Inferior parietal cortex (tissue), 1 donor: ENCODE data around the gene PCSK9.

Experiments used
- DNase-seq: peaks from one replicate; pipeline ENCODE4 v3.0.0-alpha.2; 2016; ENCODE audit errors: extremely low spot score

The PCSK9 gene

DNA sequence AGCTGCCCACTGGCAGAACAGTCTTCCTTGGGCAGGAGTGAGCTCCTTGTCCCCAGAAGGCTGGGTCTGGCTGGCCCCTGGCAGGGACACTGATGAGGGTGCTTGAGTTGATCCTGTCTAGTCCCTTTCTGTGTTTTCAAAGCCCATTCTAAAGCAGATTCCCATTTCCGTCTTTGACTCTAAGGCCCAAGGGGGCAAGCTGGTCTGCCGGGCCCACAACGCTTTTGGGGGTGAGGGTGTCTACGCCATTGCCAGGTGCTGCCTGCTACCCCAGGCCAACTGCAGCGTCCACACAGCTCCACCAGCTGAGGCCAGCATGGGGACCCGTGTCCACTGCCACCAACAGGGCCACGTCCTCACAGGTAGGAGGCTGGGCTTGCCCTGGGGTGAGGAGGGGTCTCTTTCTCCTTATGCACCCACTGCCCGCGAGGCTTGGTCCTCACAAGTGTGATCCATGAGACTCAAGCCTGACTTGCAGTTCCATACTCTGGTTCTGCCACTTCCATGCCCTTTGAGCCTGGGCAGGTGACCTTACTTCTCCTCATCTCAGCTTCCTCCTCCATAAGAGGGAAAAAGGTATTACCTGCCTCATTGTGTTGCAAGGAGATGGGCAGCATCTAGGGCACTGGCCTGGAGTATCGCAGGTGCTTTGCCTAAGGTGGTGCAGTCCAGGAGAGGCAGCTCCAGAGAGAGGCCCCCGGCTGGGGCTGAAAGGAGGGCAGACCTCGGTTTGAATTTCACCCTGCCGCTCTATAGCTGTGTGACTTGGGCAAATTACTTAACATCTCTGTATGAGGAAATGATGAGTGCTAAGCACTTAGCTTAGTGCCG lies 20.2 kb downstream of the PCSK9 start:
- DNase-seq: no peak

DNA sequence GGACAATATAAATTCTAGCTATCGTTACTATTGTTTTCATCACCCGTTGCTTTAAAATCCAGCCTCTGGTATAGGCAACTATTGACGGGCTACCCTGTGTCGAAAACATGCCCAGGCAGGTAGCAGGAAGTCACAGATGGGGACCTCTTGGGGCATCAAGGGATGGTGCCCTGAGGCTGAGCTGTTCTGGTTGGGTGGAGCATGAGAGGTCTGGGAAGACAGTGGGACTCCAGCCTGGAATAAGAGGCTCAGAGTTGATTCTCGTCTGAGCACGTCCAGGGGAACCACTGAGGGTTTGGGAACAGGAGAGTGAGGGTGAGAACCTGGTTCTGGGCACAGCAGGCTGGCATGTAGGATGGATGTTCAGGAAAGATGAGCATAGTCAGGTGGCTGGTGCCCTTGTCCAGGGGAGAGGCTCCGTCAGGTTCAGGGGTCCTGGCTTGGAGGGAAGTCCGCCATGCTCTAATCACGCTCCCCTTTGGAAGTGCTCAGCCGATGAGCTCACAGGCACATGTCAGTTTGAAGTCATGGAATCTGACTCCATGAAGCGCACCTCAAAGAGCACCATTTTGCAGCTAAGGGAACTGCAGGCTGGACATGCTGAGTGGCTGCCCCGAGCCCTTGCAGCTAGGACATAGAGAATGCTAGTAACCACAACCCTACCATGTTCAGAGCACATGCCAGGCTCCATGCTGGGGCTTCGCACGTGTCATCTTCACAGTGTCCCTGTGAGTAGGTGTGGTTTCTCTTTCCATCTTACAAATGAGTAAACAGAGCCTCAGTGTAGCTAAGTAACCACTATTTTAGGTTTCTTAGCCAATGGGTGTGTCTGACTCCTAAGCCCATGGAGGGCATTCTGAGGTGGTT lies 21.0 kb downstream of the PCSK9 start:
- no peak for DNase-seq

DNA sequence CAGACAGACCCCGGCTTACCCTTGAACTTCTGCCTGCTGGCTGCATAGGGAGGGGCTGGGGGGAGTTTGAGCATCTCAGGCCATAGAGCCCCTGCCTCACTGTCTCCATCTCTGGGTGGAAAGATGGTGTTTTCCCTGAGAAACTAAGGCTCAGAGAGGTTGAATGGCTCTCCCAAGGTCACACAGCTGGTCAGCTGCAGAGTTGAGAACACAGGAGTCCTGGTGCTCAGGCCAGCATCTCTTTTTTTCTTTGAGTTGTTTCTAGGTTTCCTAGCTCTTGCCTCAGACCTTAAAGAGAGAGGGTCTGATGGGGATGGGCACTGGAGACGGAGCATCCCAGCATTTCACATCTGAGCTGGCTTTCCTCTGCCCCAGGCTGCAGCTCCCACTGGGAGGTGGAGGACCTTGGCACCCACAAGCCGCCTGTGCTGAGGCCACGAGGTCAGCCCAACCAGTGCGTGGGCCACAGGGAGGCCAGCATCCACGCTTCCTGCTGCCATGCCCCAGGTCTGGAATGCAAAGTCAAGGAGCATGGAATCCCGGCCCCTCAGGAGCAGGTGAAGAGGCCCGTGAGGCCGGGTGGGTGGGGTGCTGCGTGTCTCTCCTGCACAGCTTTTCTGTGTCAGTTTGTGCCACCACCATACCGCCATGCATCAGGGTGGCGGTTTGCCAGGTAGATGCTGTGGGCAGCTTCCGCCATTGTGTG lies 21.8 kb downstream of the PCSK9 start:
- no peak for DNase-seq

DNA sequence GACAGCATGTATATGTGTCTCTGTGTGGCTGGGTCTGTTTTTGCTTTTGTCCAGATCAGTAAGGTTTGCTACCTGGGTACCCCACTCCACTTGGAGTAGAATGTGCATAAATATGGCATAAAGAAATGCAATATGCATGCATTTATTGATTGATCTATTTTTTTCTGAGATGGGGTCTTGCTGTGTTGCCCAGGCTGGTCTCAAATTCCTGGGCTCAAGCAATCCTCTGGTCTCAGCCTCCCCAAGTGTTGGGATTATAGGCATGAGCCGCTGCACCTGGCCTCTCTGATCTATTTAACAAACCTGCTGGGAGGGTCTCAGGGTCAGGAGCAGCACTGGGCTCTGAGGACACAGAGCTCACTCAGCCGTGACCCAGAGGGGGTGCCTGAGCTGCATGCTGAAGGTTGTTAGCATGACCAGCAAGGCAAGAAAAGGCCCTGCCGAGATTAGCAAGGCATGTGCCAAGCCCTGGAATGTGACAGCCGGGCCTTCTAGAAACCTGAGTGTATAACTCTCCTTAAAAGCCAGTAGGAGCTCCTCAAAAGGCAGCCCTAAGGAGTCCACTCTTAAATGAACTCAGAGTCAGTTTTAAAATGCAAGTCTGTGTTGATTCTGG lies 22.5 kb downstream of the PCSK9 start:
- DNase-seq: no peak

DNA sequence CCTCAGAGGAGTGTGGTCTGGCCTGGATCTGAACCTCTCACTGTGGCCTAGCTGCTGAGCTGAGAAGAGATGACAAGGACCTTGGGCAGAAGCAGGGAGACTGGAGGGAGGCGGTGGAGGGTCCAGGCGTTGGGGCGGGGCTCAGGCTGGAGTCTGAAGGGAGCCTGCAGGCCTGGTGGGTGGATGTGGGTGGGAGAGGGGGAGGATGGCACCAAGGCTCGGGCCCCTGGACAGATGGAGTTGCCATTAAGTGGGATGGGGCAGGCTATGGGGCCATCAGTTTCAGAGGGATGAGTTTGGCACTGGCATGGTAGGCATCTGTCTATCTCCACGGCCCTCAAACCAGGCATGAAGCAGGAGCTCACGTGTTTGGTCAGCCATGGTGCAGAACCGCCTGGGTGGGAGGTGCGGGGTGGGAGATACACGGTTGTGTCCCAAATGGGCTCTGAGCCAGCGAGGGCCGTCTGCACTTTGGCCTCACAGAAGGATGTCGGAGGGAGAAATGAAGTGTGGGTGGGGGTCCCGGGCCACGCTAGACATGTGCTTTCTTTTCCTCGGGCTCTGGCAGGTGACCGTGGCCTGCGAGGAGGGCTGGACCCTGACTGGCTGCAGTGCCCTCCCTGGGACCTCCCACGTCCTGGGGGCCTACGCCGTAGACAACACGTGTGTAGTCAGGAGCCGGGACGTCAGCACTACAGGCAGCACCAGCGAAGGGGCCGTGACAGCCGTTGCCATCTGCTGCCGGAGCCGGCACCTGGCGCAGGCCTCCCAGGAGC lies 23.6 kb downstream of the PCSK9 start:
- DNase-seq: no peak

DNA sequence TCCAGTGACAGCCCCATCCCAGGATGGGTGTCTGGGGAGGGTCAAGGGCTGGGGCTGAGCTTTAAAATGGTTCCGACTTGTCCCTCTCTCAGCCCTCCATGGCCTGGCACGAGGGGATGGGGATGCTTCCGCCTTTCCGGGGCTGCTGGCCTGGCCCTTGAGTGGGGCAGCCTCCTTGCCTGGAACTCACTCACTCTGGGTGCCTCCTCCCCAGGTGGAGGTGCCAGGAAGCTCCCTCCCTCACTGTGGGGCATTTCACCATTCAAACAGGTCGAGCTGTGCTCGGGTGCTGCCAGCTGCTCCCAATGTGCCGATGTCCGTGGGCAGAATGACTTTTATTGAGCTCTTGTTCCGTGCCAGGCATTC lies 24.2 kb downstream of the PCSK9 start:
- DNase-seq: no peak

DNA sequence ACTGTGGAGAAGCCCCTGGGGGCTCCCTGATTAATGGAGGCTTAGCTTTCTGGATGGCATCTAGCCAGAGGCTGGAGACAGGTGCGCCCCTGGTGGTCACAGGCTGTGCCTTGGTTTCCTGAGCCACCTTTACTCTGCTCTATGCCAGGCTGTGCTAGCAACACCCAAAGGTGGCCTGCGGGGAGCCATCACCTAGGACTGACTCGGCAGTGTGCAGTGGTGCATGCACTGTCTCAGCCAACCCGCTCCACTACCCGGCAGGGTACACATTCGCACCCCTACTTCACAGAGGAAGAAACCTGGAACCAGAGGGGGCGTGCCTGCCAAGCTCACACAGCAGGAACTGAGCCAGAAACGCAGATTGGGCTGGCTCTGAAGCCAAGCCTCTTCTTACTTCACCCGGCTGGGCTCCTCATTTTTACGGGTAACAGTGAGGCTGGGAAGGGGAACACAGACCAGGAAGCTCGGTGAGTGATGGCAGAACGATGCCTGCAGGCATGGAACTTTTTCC lies 24.8 kb downstream of the PCSK9 start:
- no peak for DNase-seq

DNA sequence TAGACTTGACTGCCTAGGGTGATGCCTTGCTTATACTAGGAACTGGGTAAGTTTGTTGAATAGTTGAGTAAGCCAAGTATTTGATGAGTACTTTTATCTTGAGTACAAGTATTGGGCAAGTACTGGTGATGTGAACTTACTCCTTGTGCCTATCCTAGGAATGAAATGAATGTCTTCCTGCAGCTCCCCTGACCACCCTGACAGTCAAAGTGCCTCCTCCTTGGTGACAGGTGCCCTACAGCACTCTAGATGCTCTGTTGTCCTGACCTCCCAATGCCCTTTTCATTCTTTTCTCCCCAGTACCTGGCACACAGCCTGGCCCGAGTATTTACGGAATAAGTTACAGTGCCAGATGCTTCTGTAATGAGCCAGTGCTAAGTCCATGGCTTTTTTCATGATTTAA lies 25.5 kb downstream of the PCSK9 start:
- no peak for DNase-seq

DNA sequence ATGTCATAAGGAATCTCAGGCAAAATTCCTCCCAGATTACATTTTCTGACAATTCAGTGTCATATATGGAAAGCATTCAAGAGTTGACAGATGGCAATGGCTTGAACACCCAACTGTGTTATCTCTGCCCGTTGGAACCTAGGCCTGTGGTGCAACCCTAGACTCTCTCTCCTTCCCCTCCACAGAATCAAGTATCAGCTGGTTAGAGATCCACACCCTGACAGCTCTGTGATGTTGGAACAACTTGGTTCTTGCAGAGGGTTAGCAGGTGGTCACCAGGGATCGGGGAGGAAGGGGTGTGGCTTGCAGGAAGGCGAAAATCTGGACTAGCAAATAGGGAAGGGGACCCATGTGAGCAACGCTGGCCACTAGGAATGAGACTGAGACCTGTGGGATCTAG lies 26.3 kb downstream of the PCSK9 start:
- DNase-seq: no peak

DNA sequence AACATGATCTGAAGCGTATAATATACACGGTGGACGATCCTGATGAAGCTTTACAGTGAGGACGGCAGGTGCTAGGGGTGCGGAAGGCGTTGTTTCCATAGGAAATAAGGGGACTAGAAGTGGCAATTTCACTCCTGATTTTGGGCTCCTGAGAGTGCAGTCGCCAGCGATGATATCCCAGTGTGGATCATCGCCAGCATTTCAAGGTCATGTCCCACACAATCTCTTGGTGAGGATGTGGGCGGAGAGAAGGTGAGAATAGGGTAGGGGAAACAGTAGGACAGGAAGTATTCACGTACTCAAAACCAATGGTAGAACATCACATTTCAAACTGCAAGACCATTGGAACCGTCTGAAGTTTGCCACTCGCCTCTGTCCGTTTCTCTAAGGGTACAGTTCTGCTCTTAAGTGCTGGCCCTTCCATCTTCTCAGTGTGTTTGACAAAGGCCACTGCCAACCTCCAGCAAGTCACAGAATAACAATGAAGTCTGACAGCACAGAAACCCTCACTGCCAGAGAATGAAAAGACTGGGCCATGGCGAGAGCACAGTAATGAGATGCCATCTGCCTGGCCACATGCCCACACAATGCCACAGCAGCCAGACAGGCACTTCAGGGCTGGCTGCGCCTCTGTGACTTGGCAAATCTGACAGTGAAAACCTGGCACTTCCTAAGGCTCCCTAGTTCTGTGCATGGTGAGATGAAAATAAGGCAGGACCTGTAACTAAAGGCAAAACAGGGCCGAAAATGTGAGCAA lies 27.9 kb downstream of the PCSK9 start:
- peak; percentile 86 for DNase-seq

DNA sequence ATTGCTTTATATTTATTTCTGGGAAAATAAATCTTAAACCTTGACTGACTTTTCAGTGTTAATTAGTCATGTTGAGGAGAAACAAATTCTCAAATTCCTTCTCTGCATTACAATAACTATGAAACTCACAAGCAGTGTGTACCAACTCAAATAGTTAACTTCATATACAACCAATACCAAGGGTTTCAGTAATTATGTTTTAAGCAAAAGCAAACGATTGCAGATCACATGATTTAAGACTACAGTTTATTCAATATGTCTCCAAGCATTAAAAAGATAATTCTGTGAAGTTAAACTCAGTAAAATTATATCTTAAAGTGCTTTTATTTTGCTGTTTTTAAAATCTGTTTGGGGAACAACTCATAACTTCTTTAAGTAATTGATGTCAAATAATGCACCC lies 28.6 kb downstream of the PCSK9 start:
- no peak for DNase-seq

DNA sequence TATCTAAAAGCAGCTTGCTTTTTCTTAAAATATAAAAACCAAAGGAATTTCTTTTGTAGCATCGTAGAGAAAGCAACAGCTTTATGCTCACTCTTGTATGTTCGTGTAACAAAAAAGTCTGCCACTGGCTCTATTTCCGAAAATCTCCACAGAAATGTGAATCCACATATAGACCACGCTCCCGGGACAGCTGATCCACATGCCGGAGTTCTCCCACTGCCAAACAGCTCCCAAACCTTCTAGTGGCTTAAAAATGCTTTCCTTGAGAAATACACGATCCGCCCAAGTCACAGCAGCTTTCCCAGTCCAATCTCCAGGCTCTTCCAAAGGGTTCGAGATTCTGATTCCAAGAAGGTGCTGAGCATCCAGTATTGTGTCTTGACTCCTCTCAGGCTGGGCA lies 29.3 kb downstream of the PCSK9 start:
- DNase-seq: no peak

DNA sequence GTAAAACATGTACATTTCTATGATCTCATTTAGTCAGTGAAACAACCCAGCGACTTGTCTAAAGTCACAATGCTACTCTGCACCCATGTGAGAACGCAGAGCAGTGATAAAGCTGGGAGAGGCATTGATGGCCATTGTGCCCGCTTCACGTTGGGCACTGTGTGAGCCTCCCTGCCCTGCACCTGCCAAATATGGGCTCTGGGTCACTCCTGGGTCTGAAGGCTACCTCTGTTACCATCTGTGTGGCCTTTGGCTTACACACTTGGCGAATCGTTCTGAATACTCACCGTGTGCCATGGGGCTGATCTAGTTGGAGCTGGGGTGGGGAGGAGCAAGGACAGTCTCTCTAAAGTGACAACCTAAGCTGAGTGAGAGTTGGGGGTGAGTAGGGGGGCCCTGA lies 29.9 kb downstream of the PCSK9 start:
- DNase-seq: no peak

DNA sequence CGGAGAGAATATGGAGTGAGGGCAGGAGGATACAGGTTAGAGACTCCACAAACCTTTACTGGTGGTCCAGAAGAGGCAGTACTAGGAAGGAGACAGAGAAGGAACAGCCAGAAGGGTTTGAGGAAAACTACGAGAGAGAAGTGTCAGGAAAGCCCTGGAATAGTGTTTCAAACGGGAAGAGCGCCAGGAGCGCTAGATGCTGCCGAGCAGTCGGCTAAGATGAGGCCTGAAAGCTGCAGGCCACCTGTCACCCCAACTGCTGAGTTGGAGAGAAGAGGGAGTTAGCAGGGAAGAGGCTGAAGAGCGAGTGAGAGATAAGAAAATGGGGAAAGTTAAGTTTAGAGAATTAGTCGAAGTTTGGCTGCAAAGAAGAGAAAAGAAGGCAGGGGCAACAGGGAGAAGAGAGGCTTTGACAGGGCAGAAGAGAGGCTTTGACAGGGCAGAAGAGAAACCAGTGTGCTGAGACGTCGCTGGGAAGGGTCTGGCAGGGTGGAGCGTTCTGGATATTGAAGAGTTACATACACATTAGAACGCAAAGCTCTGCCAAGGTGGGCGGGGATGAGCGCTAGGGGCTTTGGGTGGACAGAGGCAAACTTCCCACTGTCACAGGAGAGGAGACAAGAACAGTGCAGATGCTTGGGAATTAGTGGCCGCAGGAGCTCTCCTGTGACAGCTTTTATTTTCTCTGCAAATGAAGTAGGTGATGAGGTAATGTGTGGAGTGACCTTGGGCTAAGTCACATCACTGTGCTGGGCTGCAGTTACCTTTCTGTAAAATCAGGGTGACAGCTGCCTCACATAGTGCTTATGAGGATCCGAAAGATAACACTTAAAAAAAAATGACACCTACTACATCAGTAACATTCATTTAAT lies 31.2 kb downstream of the PCSK9 start:
- DNase-seq: peak; percentile 51

DNA sequence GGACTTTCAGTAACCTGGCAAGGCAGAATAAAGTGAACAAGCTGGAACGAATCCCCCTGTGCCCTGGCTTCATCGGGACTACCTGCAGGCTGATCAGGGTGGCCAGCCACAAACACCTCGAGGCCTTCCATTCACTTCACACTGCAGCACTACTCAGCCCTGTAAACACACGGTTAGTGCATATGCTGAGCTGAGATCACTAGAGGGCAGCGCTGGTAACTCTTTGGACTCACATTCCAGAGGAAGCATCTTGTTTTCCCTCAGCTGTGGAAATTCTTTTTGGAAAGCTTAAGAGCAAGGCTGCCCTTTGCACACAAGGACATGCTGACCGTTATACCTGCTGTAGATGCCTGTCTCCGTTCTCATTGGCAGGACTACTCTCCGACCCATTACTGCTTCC lies 32.1 kb downstream of the PCSK9 start:
- peak; percentile 15 for DNase-seq

DNA sequence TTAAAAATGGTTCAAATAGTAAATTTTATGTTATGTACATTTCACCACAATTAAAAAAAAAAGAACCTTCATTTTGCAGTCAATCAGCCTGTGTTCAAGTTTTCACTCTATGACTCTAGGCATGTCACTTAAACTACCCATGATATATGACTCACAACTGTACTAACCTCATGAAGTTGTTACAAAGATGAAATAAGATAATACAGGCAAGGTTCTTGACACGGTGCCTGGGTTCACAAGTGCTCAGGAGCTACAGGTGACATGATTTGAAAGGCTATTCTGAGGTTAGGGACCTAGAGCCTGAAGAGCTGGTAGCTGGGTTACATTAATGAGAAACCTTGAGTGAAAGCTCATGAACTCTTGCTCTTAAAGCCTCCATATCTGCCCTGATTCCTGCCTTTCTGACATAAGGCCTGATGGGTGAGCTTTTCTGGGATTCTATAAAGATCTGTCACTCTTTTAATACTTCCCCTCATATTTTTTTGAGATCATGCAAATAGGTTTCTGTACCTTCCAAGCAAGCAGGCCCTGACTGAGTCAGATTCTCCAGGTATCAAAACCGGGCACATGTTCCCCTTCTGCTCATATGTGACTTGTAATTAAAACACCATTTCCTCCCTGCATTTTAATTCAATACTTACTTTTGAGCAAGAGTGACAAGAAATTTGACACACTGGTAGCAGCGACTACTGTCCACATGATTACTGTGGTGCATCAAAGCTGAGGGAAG lies 34.0 kb downstream of the PCSK9 start:
- no peak for DNase-seq

DNA sequence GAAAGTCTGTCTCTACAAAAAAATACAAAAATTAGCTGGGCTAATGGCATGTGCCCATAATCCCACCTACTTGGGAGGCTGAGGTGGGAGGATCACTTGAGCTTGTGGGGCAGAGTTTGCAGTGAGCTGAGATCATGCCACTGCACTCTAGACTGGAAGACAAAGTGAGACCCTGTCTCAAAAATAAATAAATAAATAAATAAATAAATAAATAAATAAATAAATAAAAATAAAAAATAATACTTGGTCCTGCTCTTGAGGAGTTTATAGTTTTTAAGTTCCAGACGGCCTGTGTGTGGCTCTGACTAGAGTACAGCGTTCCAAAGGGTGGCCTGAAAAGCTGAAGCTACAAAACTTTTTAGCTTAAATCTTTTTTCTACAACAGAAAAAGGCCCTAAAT lies 35.1 kb downstream of the PCSK9 start:
- no peak for DNase-seq

DNA sequence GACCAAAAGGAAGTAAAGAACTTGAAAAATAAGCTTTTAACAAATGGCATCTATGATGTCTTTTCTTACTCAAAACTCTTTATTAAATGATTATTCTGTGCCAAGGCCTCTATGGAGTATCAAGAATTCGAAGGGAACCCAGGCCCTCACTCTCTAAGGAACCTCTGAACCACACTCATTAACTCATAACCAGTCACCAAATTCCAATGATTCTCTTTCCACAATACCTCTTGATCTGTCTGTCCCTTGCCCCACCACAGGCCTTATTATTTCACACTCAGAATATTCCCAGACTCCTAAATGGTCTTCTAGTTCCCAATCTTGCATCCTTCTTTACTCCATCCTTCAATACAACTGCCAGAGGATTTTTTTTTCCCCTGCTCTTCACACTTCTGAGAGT lies 37.0 kb downstream of the PCSK9 start:
- DNase-seq: no peak

DNA sequence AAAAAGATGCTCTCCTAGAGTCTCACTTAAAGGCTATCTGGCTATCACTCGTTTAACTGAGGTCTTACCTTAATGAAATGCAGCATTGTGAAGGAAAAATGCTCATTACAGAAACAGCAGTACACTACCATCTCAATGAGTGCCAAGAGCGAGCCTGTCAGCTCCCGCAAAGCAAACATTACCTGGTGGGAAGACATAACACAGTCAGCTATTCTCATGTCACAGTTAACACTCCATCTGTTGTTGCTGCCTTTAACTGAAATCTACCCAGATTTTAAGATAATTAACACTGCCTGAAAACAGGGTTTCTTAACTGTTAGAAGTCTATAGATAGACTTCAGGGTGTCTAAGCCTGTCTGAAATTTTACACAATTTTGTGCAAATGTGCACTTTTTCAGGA lies 39.1 kb downstream of the PCSK9 start:
- peak; percentile 32 for DNase-seq
